GM19463 (cell line): Measurements from ENCODE around the gene FIBP.

Experiments used
- ATAC-seq: cut with Tn5 transposase; IDR thresholded peaks from one replicate; pipeline ENCODE4 v1.9.1; 2021; ENCODE audit warnings: mild to moderate bottlenecking, moderate library complexity; ENCODE audit not compliant: unreplicated experiment

FIBP gene

DNA sequence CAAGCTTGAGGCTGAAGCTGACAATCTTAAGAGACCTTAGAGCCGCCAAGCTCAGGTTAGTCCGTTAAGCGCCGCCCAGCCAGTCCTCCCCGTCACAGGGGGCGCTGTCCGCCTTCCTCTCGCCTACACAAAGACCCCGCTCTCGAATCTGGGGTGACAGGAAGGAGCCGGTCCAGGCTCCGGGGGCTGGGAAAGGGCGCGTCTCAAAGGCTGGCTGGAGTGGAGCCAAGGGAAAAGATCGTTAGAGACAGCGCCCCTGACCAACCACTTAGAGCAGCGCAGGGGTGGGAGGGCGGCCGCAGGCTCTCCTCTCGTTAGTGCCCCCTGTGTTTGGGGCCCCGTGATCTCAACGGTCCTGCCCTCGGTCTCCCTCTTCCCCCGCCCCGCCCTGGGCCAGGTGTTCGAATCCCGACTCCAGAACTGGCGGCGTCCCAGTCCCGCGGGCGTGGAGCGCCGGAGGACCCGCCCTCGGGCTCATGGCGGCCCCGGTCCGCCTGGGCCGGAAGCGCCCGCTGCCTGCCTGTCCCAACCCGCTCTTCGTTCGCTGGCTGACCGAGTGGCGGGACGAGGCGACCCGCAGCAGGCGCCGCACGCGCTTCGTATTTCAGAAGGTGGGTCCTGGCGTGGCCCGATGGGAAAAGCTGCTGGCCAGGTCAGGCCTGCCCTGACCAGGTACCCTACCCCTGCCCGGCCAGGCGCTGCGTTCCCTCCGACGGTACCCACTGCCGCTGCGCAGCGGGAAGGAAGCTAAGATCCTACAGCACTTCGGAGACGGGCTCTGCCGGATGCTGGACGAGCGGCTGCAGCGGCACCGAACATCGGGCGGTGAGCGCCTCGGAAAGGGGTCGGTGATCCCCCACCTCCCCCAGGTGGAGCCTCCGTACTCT is 27.8 kb downstream of the FIBP start, which contains the start of gene MUS81:
Gene MUS81, plus strand, starts transcription at position 156 of the 887 bp plus-strand sequence. Its CDS starts 321 bp downstream, at position 477.
- ATAC-seq, result peak; percentile 25

DNA sequence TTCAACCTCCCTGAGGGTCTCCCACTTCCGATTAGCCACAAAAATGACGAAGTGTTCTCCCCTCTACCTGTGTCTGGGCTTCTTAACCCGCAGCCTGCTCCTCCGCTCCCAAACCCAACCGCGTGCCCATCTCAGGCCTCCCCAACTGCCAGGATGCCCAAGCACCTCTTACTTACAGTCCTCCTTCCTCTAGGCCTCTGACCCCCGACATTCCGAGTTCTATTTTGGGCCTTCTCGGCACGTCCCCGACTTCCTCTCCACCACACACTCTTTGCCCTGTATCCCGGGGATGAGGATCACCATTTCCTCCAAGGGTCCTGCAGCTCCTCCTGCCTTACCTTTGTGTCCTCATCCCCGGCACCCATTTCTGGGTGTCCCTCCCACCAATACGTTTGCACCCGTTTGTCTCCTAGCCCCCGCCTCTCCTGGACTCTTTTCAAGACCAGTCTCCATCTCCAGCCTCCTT is 28.4 kb downstream of the FIBP start:
- ATAC-seq, result no peak

GRCh38 chr11:65859095-65859811 is 29.0 kb downstream of the FIBP start:
- ATAC-seq, result peak; percentile 57

DNA sequence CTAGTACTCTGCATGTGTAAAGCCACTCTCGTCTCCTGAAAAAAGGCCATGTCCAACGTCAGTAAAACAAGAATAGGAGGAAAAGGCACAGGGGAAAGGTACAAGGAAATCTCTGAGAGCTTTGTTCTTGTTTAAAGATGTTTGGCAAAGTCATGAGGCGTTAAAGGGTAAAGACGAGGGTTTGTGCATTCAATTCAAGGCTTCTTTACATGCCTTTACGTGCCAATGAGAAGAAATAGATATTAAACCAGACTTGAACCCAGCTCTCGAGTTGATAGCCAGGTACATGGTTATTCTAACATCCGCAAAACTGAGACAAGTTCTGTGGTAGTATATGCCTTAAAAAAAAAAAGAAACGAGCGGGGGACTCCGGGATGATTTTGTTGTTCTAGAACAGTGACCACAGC is 29.6 kb downstream of the FIBP start:
- no peak for ATAC-seq

GRCh38 chr11:65857853-65858680 is 30.2 kb downstream of the FIBP start, which contains the start of gene CFL1:
Gene CFL1, minus strand, starts transcription at chr11:65858180. Its CDS starts 81 bp downstream, at chr11:65858099.
- peak; percentile 42 for ATAC-seq

DNA sequence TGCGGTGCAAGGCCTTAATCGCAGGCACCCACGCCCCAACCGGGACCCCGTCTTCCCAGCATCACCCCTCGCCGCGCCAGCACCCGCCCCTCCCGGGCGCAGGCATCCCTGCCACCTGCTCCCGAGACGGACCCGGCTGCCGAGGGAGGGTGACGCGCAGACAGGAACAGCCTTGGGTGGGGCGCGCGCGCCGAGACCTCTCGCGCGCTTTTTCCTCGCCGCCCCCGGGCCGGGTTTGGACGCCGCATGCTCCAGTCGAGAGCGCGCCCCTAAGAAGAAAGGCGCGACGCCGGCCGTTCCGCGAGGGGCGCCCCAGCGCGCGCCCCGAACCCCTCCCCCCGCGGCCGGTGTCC is 30.8 kb downstream of the FIBP start:
- no peak for ATAC-seq

DNA sequence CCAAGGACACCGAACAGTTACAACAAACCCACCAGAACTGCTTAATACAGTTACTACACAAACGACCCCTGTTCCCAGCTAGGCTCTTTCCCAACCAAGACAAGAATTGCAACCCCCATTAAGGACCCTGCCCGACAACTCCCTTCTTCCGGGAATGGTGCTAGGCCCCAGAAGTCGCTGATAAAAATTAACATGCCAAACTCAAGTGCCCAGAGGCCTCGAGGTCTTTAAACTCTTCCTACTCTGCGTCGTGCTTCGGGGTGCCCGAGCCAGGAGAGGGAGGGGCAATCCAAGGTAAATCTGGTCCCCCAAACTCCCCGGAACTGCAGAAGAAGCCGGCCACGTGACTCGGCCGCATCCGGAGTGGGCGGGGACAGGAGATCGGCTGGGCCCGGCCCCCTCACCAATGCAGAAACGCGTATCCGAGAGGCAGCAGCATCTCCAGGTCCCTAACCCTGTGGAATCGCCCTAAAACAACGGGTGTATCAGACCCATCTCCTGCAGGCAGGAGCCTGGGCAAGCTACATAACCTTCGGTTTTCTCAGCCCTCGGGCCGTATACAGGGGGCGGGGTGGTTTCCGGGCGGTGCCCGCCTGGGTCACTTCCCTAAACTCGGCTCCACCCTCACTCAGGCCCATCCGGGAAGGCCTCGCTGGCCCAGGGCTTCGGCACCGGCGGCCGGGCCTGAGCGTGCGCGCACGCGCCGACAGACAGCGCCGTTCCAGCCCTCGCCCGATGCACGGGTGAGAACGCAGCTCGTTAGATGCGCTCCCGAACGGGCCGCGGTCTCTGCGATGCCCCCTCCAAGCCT is 31.4 kb downstream of the FIBP start:
- ATAC-seq, result peak; percentile 20

DNA sequence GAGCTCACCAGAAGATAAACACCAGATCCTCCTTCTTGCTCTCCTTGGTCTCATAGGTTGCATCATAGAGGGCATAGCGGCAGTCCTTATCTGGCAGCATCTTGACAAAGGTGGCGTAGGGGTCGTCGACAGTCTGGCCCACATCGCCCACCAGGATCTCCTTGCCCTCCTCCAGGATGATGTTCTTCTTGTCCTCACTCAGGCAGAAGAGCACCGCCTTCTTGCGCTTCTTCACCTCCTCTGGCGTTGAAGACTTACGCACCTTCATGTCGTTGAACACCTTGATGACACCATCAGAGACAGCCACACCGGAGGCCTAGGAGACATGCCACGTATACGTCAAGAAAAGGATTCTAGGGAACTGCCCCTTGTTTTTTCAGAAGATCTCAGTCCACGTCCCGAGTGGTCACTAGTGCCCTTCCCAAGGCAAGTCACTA is 32.3 kb downstream of the FIBP start:
- ATAC-seq, result no peak

DNA sequence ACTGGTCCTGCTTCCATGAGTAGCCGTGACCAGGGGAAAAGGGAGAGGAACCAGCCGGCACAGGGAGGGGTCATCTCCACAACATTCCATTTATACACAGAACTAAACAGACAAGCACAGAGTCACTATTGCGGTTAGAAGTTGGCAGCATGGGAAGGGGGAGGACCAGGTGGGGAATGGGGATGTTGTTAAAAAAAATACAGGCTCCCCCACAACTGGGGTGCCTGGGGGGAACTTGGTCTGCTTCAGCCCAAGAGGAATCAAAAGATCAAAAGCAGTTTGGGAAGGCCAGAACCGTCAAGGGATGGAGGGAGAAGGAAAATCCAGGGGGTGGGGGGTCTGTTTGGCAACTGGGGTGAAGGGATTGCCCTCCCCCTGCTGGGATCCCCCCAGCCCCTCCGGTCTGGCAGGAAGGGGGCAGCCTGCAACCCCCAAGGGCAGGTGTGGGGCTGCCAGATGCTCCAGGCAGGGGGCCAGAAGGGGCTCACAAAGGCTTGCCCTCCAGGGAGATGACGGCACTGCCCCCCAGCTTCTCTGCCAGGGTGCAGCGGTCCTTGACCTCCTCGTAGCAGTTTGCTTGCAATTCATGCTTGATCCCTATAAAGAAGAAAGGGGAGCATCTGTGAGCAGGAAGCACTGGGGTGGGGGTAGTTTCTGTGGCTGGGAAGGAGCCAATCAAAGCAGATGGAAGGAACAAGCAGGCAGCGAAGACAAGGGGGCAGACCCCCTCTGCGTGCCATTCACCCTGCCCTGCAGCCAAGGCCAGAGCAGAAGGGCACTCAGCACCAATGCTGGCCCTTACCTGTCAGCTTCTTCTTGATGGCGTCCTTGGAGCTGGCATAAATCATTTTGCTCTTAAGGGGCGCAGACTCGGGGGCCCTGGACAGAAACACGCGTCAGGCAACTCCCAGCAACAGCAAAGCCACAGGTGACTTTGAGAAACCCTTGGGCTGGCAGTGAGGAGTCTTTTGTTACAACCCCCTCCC is 33.1 kb downstream of the FIBP start:
- no peak for ATAC-seq

DNA sequence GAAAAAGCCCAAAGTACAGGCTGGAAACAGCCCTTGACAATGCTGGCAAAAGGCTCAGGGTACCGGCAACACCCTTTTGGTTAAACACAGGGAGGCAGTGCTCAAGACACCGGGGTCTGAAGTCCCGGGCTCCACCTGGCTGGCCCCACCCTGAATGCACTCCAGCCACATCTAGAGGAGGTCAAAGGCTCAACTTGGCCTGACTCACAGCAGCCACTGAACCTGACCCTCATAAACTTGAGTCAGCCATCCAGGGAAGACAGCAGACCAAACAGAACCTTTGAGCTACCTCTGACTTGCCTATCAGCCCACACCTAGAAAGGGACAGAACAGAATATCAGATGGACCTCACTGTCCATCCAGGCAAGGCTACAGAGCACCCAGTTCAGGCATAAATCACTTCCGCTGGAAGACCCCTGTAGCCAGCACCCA is 34.1 kb downstream of the FIBP start:
- ATAC-seq, result no peak

GRCh38 chr11:65853246-65853979 is 34.9 kb downstream of the FIBP start:
- ATAC-seq, result no peak

- ATAC-seq, result no peak
Observed at GRCh38 chr11:65852508-65853245, 35.6 kb downstream of the FIBP start.

DNA sequence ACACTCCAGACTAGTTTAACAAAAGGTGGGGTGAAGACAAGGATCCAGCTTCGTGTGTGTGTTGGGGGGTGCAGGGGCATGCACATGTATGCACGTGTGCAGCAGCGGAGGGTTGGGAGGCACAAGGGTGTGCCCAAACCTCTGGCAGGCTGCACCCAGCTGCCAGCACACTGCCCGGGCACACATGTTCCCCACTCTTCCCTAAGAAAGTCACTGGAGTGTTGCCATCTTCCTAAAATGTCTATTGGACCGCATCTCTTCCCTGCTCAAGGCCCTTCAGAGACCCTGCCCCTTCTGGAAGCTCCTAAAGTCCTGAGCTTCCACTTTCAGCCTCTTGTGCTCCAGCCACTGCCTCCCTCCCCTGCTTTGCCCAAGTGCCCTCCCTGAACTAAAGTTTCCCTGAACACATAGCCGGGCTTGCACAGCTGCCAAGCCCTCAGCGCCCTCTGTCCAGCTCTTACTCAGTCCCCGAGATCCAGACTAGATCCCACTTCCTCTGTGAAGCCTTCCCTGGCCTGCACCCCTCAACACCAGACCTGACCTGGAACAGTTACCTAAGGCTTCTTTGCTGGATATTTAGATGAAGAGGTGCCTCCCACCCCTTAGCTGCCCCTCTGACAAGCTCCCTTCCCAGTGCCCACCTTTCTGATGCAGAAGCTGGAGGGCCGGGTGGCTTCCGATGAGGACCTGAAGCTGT is 36.3 kb downstream of the FIBP start:
- ATAC-seq, result no peak

- no peak for ATAC-seq
Observed at GRCh38 chr11:65851083-65851579, 37.1 kb downstream of the FIBP start.

- no peak for ATAC-seq
Observed at GRCh38 chr11:65850217-65851082, 37.8 kb downstream of the FIBP start.

GRCh38 chr11:65849771-65850216 is 38.5 kb downstream of the FIBP start:
- no peak for ATAC-seq
